Heart left ventricle (tissue), 13 donors: Measurements from ENCODE around the gene BRME1.
A peak's percentile ranks its signal among the peaks of the same experiment; 100 is the strongest.

ENCODE experiments used
- POLR2A ChIP-seq, 2 donors: fragments of 450-650 bp; IDR thresholded peaks; one replicate each; pipeline ENCODE4 v1.6.1; 2017; ENCODE audit warnings: antibody characterized with exemption in 2 of 2, mild to moderate bottlenecking in 2 of 2, moderate library complexity in 2 of 2
- TF ChIP-seq, protein P1 (sequence below), 12 donors: fragments of 200-600 bp; sonication (generic) in 4 of 12; IDR thresholded peaks; one replicate each; pipeline versions ENCODE4 v1.5.0 to v1.8.0; 2018 to 2022; ENCODE audit warnings: antibody characterized with exemption in 12 of 12, mild to moderate bottlenecking in 5 of 12
- donor health status: ischemic (EF 13 %, LVEDD 7.1; RV severe dilation, severe dysfunction).
- donor health status: DM: no; HTN: yes; CAD: no.
- donor health status: DM: no; HTN: no; CAD: no.
- donor health status: ischemic (EF 25% LVEDD 6.9; RV normal size, moderate dysfunction).
- donor health status: ischemic (EF 25% LVEDD 5.7; RV mildly dilated, moderate dysfunction).
- donor health status: ischemic (EF 35%, LVEDD 5.7; RV mildly dilated, moderate dysfunction).
- donor health status: nonischemic (EF 11% LVEDD 7.7; RV severe dilation, severe dysfunction).
- donor health status: DM: yes; HTN: yes; CAD: no.
- donor health status: PGD.
- donor health status: ischemic (EF 29% LVEDD 5.4; RV normal size, mild dysfunction).
- donor health status: nonischemic (EF 23%, LVEDD 6.1; RV moderate dilation, normal function).

DNA sequence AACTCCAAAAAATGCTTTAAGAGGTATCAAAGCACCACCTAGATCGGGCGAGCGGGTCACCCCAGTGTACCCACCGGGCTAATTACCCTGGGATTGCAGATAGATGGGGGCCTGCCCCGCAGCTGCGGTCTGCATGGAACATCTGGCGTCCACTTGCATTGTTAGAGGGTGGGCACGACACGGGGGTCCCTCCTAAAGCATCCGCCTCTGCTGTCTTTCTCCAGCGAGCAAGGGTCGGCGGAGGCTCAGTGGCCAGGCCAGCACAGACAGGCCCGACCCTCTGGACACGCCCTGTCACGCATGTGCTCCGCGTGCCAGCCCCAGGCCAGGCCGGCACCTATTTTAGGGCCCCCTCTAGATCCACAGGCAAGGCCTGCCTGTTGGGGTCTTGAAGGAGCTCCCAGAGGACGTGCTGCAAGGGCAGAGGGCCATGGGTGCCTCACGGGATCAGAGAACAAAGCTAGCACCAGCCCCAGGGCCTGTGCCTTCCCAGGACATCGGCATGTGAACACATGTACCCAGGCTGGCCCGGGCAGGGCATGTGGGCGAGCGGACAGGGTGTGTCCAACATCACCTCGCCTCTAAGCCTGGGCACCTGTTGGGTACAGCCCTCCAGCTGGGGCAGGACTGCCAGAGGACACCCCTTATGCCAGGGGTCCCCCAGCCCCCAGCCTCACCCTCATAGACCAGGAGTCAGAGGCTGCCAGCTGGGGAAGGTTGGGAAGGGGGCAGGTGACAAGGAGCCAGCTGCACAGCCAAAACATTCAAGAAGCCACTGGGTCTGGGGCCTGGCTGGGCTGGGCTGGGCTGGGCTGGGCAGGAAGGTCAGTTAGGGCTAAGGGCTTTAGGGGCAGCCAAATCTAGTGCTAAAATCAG lies 64.6 kb downstream of the BRME1 start:
- TF ChIP-seq, protein P1, sequence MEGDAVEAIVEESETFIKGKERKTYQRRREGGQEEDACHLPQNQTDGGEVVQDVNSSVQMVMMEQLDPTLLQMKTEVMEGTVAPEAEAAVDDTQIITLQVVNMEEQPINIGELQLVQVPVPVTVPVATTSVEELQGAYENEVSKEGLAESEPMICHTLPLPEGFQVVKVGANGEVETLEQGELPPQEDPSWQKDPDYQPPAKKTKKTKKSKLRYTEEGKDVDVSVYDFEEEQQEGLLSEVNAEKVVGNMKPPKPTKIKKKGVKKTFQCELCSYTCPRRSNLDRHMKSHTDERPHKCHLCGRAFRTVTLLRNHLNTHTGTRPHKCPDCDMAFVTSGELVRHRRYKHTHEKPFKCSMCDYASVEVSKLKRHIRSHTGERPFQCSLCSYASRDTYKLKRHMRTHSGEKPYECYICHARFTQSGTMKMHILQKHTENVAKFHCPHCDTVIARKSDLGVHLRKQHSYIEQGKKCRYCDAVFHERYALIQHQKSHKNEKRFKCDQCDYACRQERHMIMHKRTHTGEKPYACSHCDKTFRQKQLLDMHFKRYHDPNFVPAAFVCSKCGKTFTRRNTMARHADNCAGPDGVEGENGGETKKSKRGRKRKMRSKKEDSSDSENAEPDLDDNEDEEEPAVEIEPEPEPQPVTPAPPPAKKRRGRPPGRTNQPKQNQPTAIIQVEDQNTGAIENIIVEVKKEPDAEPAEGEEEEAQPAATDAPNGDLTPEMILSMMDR (IDR thresholded peaks at IDR 0.05) = no peak
- peak in 1 of 2 donors; percentile 15 for TF ChIP-seq POLR2A (IDR thresholded peaks at IDR 0.05)
